H1 (cell line): ENCODE measurements around the gene LRCH1. TPM values are rescaled to one million over a fixed set of nuclear protein-coding genes. Genes with fewer than 3 reads are reported as not detected.

Source experiments
- CTCF ChIA-PET: fragments of 300-600 bp; sonication (Branson Sonifier 250); formaldehyde crosslinking; loops from one replicate; lab custom pipeline; 2021; ENCODE audit not compliant: partially characterized antibody; lab: Charles Lee
- POLR2A ChIA-PET: fragments of 300-600 bp; sonication (Branson Sonifier 250); formaldehyde crosslinking; loops from one replicate; lab custom pipeline; 2021; ENCODE audit warnings: inconsistent platforms; ENCODE audit not compliant: partially characterized antibody; lab: Charles Lee
- DNase-seq, 2 experiments: peaks; one replicate each; pipeline versions ENCODE4 v3.0.0 to v3.0.0-alpha.2; 2010 to 2022; ENCODE audit warnings: low spot score in 2 of 2, low read depth in 1 of 2, mixed read lengths in 1 of 2
- FAIRE-seq: peaks from 2 replicates; lab custom pipeline; 2011; peaks lifted over from hg19 to GRCh38; lab: Jason Lieb, UNC
- H2AFZ ChIP-seq: 2 replicates; pipeline ENCODE4 v1.8.1; 2012; ENCODE audit warnings: low read length, inconsistent platforms
- H2AK5ac ChIP-seq: 2 replicates; pipeline ENCODE4 v1.6.1; 2013; ENCODE audit warnings: low read depth, low read length
- H2BK120ac ChIP-seq: replicated peaks from 2 replicates; pipeline ENCODE3; 2013; ENCODE audit warnings: low read depth, low read length, inconsistent platforms
- H2BK12ac ChIP-seq: 2 replicates; pipeline ENCODE4 v1.6.1; 2013; ENCODE audit warnings: low read depth, low read length
- H2BK15ac ChIP-seq: 2 replicates; pipeline ENCODE4 v1.6.1; 2013; ENCODE audit warnings: low read length
- H2BK20ac ChIP-seq: 2 replicates; pipeline ENCODE4 v1.6.1; 2013; ENCODE audit warnings: low read length
- H2BK5ac ChIP-seq: 2 replicates; pipeline ENCODE4 v1.6.1; 2013; ENCODE audit warnings: low read depth, low read length
- H3K14ac ChIP-seq: 2 replicates; pipeline ENCODE4 v1.6.1; 2013; ENCODE audit warnings: inconsistent platforms; ENCODE audit not compliant: insufficient read length
- H3K18ac ChIP-seq: 2 replicates; pipeline ENCODE4 v1.6.1; 2013; ENCODE audit warnings: low read length; ENCODE audit errors: extremely low read depth
- H3K23ac ChIP-seq: 2 replicates; pipeline ENCODE4 v1.6.1; 2013; ENCODE audit warnings: inconsistent platforms; ENCODE audit not compliant: insufficient read length
- H3K23me2 ChIP-seq: 2 replicates; pipeline ENCODE4 v1.6.1; 2013; ENCODE audit warnings: low read depth, low read length
- H3K27ac ChIP-seq: 2 replicates; pipeline ENCODE4 v1.6.1; 2011; ENCODE audit warnings: low read depth, low read length, inconsistent platforms
- H3K27me3 ChIP-seq, 4 experiments: replicated peaks in 1 of 4; 1 replicate in 1 of 4; 2 replicates in 3 of 4; pipeline versions ENCODE4 v1.6.1 to v1.8.1; 2011 to 2013; ENCODE audit warnings: low read length in 3 of 4, mild to moderate bottlenecking in 3 of 4, inconsistent platforms in 2 of 4, mixed read lengths in 2 of 4, moderate library complexity in 1 of 4; ENCODE audit not compliant: control insufficient read depth in 3 of 4, insufficient read depth in 3 of 4; ENCODE audit errors: extremely low read depth in 1 of 4
- H3K36me3 ChIP-seq, 4 experiments: 2 replicates each; pipeline versions ENCODE4 v1.6.1 to v1.8.1; 2011 to 2013; ENCODE audit warnings: mild to moderate bottlenecking in 4 of 4, low read length in 3 of 4, moderate library complexity in 2 of 4, control low read depth in 1 of 4, inconsistent platforms in 1 of 4; ENCODE audit not compliant: insufficient read depth in 4 of 4, control insufficient read depth in 2 of 4
- H3K4ac ChIP-seq: replicated peaks from 2 replicates; pipeline ENCODE3; 2013; ENCODE audit warnings: low read length, low read depth, mixed read lengths, inconsistent platforms; ENCODE audit not compliant: insufficient read length
- H3K4me1 ChIP-seq, 4 experiments: replicated peaks in 1 of 4; 1 replicate in 1 of 4; 2 replicates in 3 of 4; pipeline versions ENCODE4 v1.6.1 to v1.8.1; 2011 to 2013; ENCODE audit warnings: low read length in 3 of 4, inconsistent platforms in 2 of 4, mixed read lengths in 1 of 4; ENCODE audit not compliant: insufficient read depth in 4 of 4, control insufficient read depth in 3 of 4
- H3K4me2 ChIP-seq, 2 experiments: 2 replicates each; pipeline versions ENCODE4 v1.6.1 to v1.8.1; 2011 to 2013; ENCODE audit warnings: low read depth in 2 of 2, low read length in 2 of 2, control low read depth in 1 of 2, inconsistent platforms in 1 of 2, mild to moderate bottlenecking in 1 of 2; ENCODE audit not compliant: insufficient read depth in 1 of 2
- H3K4me3 ChIP-seq, 4 experiments: fragments of 200-600, 300-600 bp in 1 of 4; sonication (generic), shearing (Covaris generic), sonication (Bioruptor Twin) in 1 of 4; 2 replicates each; pipeline versions ENCODE4 v1.5.1 to v1.8.1; 2011 to 2016; ENCODE audit warnings: low read length in 4 of 4, low read depth in 3 of 4, control low read depth in 2 of 4, inconsistent platforms in 2 of 4, mild to moderate bottlenecking in 2 of 4, mixed read lengths in 1 of 4, moderate library complexity in 1 of 4; ENCODE audit not compliant: insufficient read depth in 2 of 4; ENCODE audit errors: extremely low read depth in 1 of 4
- H3K56ac ChIP-seq: replicated peaks from 2 replicates; pipeline ENCODE3; 2013; ENCODE audit warnings: low read depth, mild to moderate bottlenecking, mixed read lengths, low read length, inconsistent platforms; ENCODE audit not compliant: insufficient read length
- H3K79me1 ChIP-seq: 2 replicates; pipeline ENCODE4 v1.6.1; 2013; ENCODE audit warnings: low read depth, low read length, control low read depth
- H3K79me2 ChIP-seq, 2 experiments: 2 replicates each; pipeline versions ENCODE4 v1.6.1 to v1.8.1; 2012 to 2013; ENCODE audit warnings: low read length in 2 of 2, mild to moderate bottlenecking in 2 of 2, inconsistent platforms in 1 of 2; ENCODE audit not compliant: insufficient read depth in 2 of 2, control insufficient read depth in 1 of 2
- H3K9ac ChIP-seq, 4 experiments: replicated peaks in 1 of 4; 1 replicate in 1 of 4; 2 replicates in 3 of 4; pipeline versions ENCODE4 v1.6.1 to v1.8.1; 2011 to 2013; ENCODE audit warnings: low read depth in 3 of 4, low read length in 3 of 4, control low read depth in 2 of 4, mild to moderate bottlenecking in 2 of 4, moderate library complexity in 2 of 4, inconsistent platforms in 1 of 4; ENCODE audit errors: extremely low read depth in 1 of 4
- H3K9me3 ChIP-seq, 2 experiments: 2 replicates each; pipeline versions ENCODE4 v1.6.1 to v1.8.1; 2012 to 2013; ENCODE audit warnings: mild to moderate bottlenecking in 2 of 2, moderate library complexity in 2 of 2, control low read depth in 1 of 2, inconsistent platforms in 1 of 2, low read depth in 1 of 2, low read length in 1 of 2, mixed read lengths in 1 of 2; ENCODE audit not compliant: insufficient read depth in 2 of 2
- H4K20me1 ChIP-seq, 2 experiments: replicated peaks in 1 of 2; 2 replicates each; pipeline versions ENCODE3 to v1.8.1; 2011 to 2013; ENCODE audit warnings: inconsistent platforms in 2 of 2, low read length in 2 of 2, mild to moderate bottlenecking in 1 of 2; ENCODE audit not compliant: insufficient read depth in 2 of 2, control insufficient read depth in 1 of 2
- H4K5ac ChIP-seq: 2 replicates; pipeline ENCODE4 v1.6.1; 2013; ENCODE audit warnings: low read length, low read depth, mixed read lengths, inconsistent platforms; ENCODE audit not compliant: insufficient read length
- H4K8ac ChIP-seq: 2 replicates; pipeline ENCODE4 v1.8.0; 2013; ENCODE audit warnings: mild to moderate bottlenecking, moderate library complexity, low read length, inconsistent platforms; ENCODE audit not compliant: insufficient read depth; ENCODE audit errors: extremely low read depth
- H4K91ac ChIP-seq: replicated peaks from 2 replicates; pipeline ENCODE3; 2013; ENCODE audit warnings: low read length, mixed read lengths, inconsistent platforms; ENCODE audit not compliant: insufficient read length
- BCL11A ChIP-seq, 2 experiments: IDR thresholded peaks; one replicate each; pipeline ENCODE4 v1.6.1; 2011; ENCODE audit warnings: low read depth in 2 of 2, low read length in 2 of 2, mild to moderate bottlenecking in 2 of 2
- CTCF ChIP-seq, 3 experiments: IDR thresholded peaks; 1 replicate in 2 of 3; 2 replicates in 1 of 3; pipeline versions ENCODE4 v1.5.1 to v1.6.1; 2011; ENCODE audit warnings: low read length in 3 of 3, mild to moderate bottlenecking in 3 of 3, inconsistent platforms in 2 of 3, low read depth in 1 of 3, moderate library complexity in 1 of 3; ENCODE audit not compliant: insufficient read depth in 1 of 3; ENCODE audit errors: control extremely low read depth in 1 of 3
- JUND ChIP-seq: IDR thresholded peaks from 2 replicates; pipeline ENCODE4 v1.6.1; 2011; ENCODE audit warnings: mild to moderate bottlenecking, improper control_type of control experiment, low read length
- KDM1A ChIP-seq: fragments of 200-600, 300-600 bp; sonication (generic); IDR thresholded peaks from 2 replicates; pipeline ENCODE4 v1.7.1; 2016; ENCODE audit warnings: mild to moderate bottlenecking, low read length, borderline replicate concordance
- POLR2AphosphoS5 ChIP-seq: IDR thresholded peaks from 2 replicates; pipeline ENCODE4 v1.6.1; 2011; ENCODE audit warnings: low read depth, low read length
- SAP30 ChIP-seq: fragments of 300-600 bp; sonication (generic); IDR thresholded peaks from 2 replicates; pipeline ENCODE4 v1.7.1; 2012; ENCODE audit warnings: low read length, moderate library complexity, mild to moderate bottlenecking, inconsistent platforms; ENCODE audit not compliant: insufficient read depth, insufficient replicate concordance
- SUZ12 ChIP-seq: fragments of 200-600 bp; sonication (generic); IDR thresholded peaks from 2 replicates; pipeline ENCODE4 v1.6.1; 2012; ENCODE audit warnings: mild to moderate bottlenecking, inconsistent platforms, low read length, moderate library complexity, mixed read lengths
- WGBS, 2 experiments: shearing (Covaris generic) in 1 of 2; methylation state at CpG; one replicate each; pipeline versions ENCODE4 v1.1.6 to v1.1.7; 2013 to 2015; ENCODE audit warnings: low lambda C conversion rate in 2 of 2, mixed read lengths in 2 of 2, inconsistent platforms in 1 of 2, low coverage in 1 of 2, missing lambda C conversion rate in 1 of 2; ENCODE audit not compliant: insufficient replicate concordance in 2 of 2, insufficient coverage in 1 of 2, insufficient read length in 1 of 2; ENCODE audit errors: extremely low coverage in 1 of 2, missing lambda C conversion rate in 1 of 2; 5-methylcytosine and 5-hydroxymethylcytosine counted together
- polyA plus RNA-seq, 7 experiments: library from polyadenylated mRNA; depleted of rRNA in 3 of 7; stranded (reverse) in 5 of 7; unstranded in 2 of 7; fragments of >200 nt in 5 of 7; fragments of 200-250 nt in 2 of 7; gene quantifications; 1 replicate in 5 of 7; 2 replicates in 1 of 7; 4 replicates in 1 of 7; pipeline versions ENCODE4 v1.2.1 to v1.2.3, GENCODE V29; 2011 to 2013; ENCODE audit warnings: missing spikeins in 2 of 7, mixed read lengths in 2 of 7
- total RNA-seq: library from RNA; stranded (reverse); fragmentation: NEBNext Ultra II Directional; extraction: Animal tissue kit (Norgen Biotek cat#: 25700); gene quantifications from 2 replicates; pipeline ENCODE4 v1.2.1, GENCODE V29; 2021

The LRCH1 gene
- total and polyA plus RNA-seq, 2 of the 8 experiments (the other 6 are each of a cell fraction or from before 2014, with no cell fraction given) = 3.0 to 10.1 TPM

- DNase-seq (no peak), FAIRE-seq (no peak)
- Histone ChIP-seq H4K91ac (no peak overlapping the region), H3K27me3 (no peaks in the 10 kb centered on the region), H2BK15ac (no peak overlapping the region), H2AFZ (peak overlapping the region; percentile 90; the same call in 1 of the 2 replicates), H3K14ac (no peak overlapping the region), H3K4ac (no peak overlapping the region), H3K56ac (no peak overlapping the region), H3K23me2 (no peaks in the 10 kb centered on the region), H3K27ac (no peak overlapping the region), H3K36me3 (no peaks in the 10 kb centered on the region), H2BK120ac (no peak overlapping the region), H2BK20ac (no peak overlapping the region), H3K23ac (no peak overlapping the region), H4K20me1 (no peaks in the 10 kb centered on the region), H3K9me3 (no peaks in the 10 kb centered on the region), H2AK5ac (no peak overlapping the region), H3K4me3 (no peak overlapping the region), H3K79me1 (no peaks in the 10 kb centered on the region), H3K18ac (no peak overlapping the region), H2BK12ac (no peak overlapping the region), H3K9ac (no peak overlapping the region), H4K5ac (no peak overlapping the region), H4K8ac (no peak overlapping the region; the same call in 1 of the 2 replicates), H3K4me1 (no peaks in the 10 kb centered on the region), H2BK5ac (no peak overlapping the region), H3K79me2 (no peaks in the 10 kb centered on the region), H3K4me2 (no peak overlapping the region)
- WGBS, 2 experiments = 78% methylated on average over 7 of the region's 7 CpGs; no CpG with 5 or more reads in 1 of the 2 experiments
- ChIA-PET POLR2A (no interaction called here), CTCF (interaction anchor here (0.9 kb wide), 1 partner anchor 26 kb away, joined by 4 read pairs; no protein-coding TSS in a partner anchor)
- TF ChIP-seq POLR2AphosphoS5 (no peak), CTCF (IDR thresholded peaks at IDR 0.05; ENCODE audit: control extremely low read depth in 1 of 3, insufficient read depth in 1 of 3, low read depth in 1 of 3, low read length in 3 of 3) (no peak), JUND (no peak), BCL11A (IDR thresholded peaks at IDR 0.05; ENCODE audit: low read depth in 2 of 2, low read length in 2 of 2) (no peak), SUZ12 (no peak), SAP30 (no peak), KDM1A (no peak)
Measured at GRCh38 chr13:46526100-46526735, 26.8 kb upstream of the LRCH1 start.
